Adrenal gland (tissue), 5 donors: ENCODE data around the gene WDR70.

Experiments
- POLR2A ChIP-seq, 2 donors: fragments of 450-650 bp; IDR thresholded peaks; one replicate each; pipeline ENCODE4 v1.6.1; 2017; ENCODE audit warnings: antibody characterized with exemption in 2 of 2, mild to moderate bottlenecking in 2 of 2, moderate library complexity in 1 of 2
- TF ChIP-seq, protein P1 (sequence below), 6 experiments: fragments of 450-650 bp in 4 of 6; fragments of 200-600 bp in 2 of 6; sonication (generic) in 1 of 6; IDR thresholded peaks; 1 replicate in 5 of 6; 2 replicates in 1 of 6; pipeline versions ENCODE4 v1.5.1 to v1.8.0; 2016 to 2021; ENCODE audit warnings: antibody characterized with exemption in 6 of 6, mild to moderate bottlenecking in 2 of 6, moderate library complexity in 1 of 6
- donor health status: DM: no; HTN: no; CAD: no.

DNA sequence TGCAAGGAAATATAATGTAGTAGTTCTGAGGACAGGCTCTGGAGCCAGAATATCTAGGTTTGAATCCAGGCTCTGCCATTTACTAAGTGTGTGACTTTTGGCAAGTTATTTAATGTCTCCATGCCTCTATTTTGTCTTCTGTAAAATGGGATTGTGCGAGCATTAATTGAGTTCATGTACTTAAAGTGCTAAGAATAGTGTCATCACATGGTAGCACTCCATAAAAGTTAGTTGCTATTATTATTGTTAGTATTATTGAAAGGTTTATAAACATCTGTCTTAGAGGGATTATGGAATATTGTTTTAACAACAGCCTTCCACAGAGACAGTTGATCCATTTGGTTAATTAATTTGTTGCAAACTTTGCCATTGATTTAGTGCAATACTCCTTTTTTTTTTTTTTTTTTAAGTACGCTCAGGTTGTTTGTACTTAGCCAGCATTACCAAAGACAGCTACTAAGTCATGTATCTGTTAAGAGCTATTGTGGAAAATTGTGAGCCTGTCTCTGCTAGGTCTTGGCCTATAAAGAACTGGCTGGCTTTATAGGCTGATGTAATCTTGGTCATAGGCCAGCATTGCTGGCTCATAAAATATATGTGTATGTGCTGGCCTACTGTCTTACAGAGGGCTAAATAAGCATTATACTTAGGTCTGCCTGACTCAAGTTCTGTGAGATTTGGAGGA lies 174.7 kb downstream of the WDR70 start:
- TF ChIP-seq, protein P1, sequence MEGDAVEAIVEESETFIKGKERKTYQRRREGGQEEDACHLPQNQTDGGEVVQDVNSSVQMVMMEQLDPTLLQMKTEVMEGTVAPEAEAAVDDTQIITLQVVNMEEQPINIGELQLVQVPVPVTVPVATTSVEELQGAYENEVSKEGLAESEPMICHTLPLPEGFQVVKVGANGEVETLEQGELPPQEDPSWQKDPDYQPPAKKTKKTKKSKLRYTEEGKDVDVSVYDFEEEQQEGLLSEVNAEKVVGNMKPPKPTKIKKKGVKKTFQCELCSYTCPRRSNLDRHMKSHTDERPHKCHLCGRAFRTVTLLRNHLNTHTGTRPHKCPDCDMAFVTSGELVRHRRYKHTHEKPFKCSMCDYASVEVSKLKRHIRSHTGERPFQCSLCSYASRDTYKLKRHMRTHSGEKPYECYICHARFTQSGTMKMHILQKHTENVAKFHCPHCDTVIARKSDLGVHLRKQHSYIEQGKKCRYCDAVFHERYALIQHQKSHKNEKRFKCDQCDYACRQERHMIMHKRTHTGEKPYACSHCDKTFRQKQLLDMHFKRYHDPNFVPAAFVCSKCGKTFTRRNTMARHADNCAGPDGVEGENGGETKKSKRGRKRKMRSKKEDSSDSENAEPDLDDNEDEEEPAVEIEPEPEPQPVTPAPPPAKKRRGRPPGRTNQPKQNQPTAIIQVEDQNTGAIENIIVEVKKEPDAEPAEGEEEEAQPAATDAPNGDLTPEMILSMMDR (IDR thresholded peaks at IDR 0.05) = no peak
- TF ChIP-seq POLR2A (IDR thresholded peaks at IDR 0.05) = no peak
